HCT116 (cell line): ENCODE data around the gene ZC3H12C. TPM values are rescaled to one million over a fixed set of nuclear protein-coding genes. Genes with fewer than 3 reads are reported as not detected.

Experiments
- ATAC-seq: fragments of 200-7000 bp; cut with Tn5 transposase; 2 replicates; pipeline ENCODE4 v1.9.1; 2020; ENCODE audit warnings: mild to moderate bottlenecking, moderate library complexity
- BruUV-seq: library from RNA; stranded (reverse); fragments of 400-500 nt; replicated peaks from 2 replicates; lab custom pipeline; 2021; lab: Mats Ljungman, UMichigan
- CTCF ChIA-PET: fragments of 300-600 bp; sonication (Branson Sonifier 250); formaldehyde crosslinking; loops from one replicate; lab custom pipeline; 2021; ENCODE audit warnings: antibody characterized with exemption; lab: Charles Lee
- POLR2A ChIA-PET: fragments of 300-600, 350-600 bp; sonication (Branson Sonifier 250); formaldehyde crosslinking; loops from one replicate; lab custom pipeline; 2021; ENCODE audit warnings: antibody characterized with exemption; lab: Charles Lee
- RAD21 ChIA-PET, 2 experiments: fragments of 300-600 bp; sonication (Branson Sonifier 250); formaldehyde crosslinking; loops; one replicate each; lab custom pipeline; 2023; ENCODE audit warnings: low total read pairs in 2 of 2; ENCODE audit not compliant: uncharacterized antibody in 2 of 2, unreplicated experiment in 2 of 2, low non-redundant PET in 1 of 2; lab: Charles Lee
- DNase-seq: peaks from one replicate; pipeline ENCODE4 v3.0.0-alpha.2; 2010; ENCODE audit warnings: low read depth, low spot score
- H2AFZ ChIP-seq: fragments of 200-600 bp; shearing (Covaris generic), sonication (generic); 2 replicates; pipeline ENCODE4 v1.6.1; 2017; ENCODE audit warnings: low read depth, mixed run types, mixed read lengths, antibody characterized with exemption, low read length; ENCODE audit not compliant: poor library complexity, severe bottlenecking
- H3K27ac ChIP-seq: 2 replicates; pipeline ENCODE4 v1.5.1; 2012; ENCODE audit warnings: low read depth, low read length
- H3K27me3 ChIP-seq: fragments of 200-600 bp; sonication (generic); 2 replicates; pipeline ENCODE4 v1.6.1; 2016; ENCODE audit warnings: mixed run types, low read length, mixed read lengths; ENCODE audit not compliant: insufficient read depth
- H3K36me3 ChIP-seq, 2 experiments: fragments of 200-500 bp in 1 of 2; fragments of 200-600 bp in 1 of 2; sonication (Bioruptor generic) in 1 of 2; sonication (generic) in 1 of 2; 2 replicates each; pipeline versions ENCODE4 v1.5.1 to v1.6.1; 2014 to 2016; ENCODE audit warnings: low read length in 2 of 2, inconsistent platforms in 1 of 2, mixed read lengths in 1 of 2, mixed run types in 1 of 2; ENCODE audit not compliant: insufficient read depth in 2 of 2, control insufficient read depth in 1 of 2
- H3K4me1 ChIP-seq, 2 experiments: fragments of 200-600 bp in 1 of 2; sonication (generic) in 1 of 2; 2 replicates each; pipeline versions ENCODE4 v1.5.1 to v1.6.1; 2012 to 2017; ENCODE audit warnings: low read length in 2 of 2, inconsistent platforms in 1 of 2, mild to moderate bottlenecking in 1 of 2, mixed read lengths in 1 of 2, mixed run types in 1 of 2, moderate library complexity in 1 of 2; ENCODE audit not compliant: insufficient read depth in 2 of 2, control insufficient read depth in 1 of 2
- H3K4me2 ChIP-seq: fragments of 200-600 bp; sonication (generic); 2 replicates; pipeline ENCODE4 v1.6.1; 2017; ENCODE audit warnings: mixed run types, low read length, mixed read lengths
- H3K4me3 ChIP-seq, 2 experiments: fragments of 200-600 bp in 1 of 2; sonication (generic) in 1 of 2; replicated peaks in 1 of 2; 2 replicates each; pipeline ENCODE4 v1.5.1; 2011 to 2016; ENCODE audit warnings: low read length in 2 of 2, control low read depth in 1 of 2, low read depth in 1 of 2, mild to moderate bottlenecking in 1 of 2, mixed read lengths in 1 of 2, mixed run types in 1 of 2
- H3K79me2 ChIP-seq: fragments of 200-600 bp; sonication (generic); 2 replicates; pipeline ENCODE4 v1.6.1; 2017; ENCODE audit warnings: mild to moderate bottlenecking, mixed run types, low read length, moderate library complexity, mixed read lengths; ENCODE audit not compliant: insufficient read depth
- H3K9ac ChIP-seq: fragments of 200-600 bp; sonication (generic); 2 replicates; pipeline ENCODE4 v1.6.1; 2016; ENCODE audit warnings: low read length, mixed read lengths
- H3K9me2 ChIP-seq: fragments of 200-600 bp; sonication (generic), shearing (Covaris generic); 2 replicates; pipeline ENCODE4 v1.6.1; 2017; ENCODE audit warnings: mixed run types, mild to moderate bottlenecking, moderate library complexity; ENCODE audit not compliant: insufficient read depth
- H3K9me3 ChIP-seq, 2 experiments: fragments of 200-500 bp in 1 of 2; fragments of 200-600 bp in 1 of 2; sonication (Bioruptor generic) in 1 of 2; sonication (generic) in 1 of 2; 2 replicates each; pipeline ENCODE4 v1.6.1; 2014 to 2017; ENCODE audit warnings: low read length in 2 of 2, mixed read lengths in 2 of 2, inconsistent platforms in 1 of 2, low read depth in 1 of 2, mild to moderate bottlenecking in 1 of 2, mixed run types in 1 of 2, moderate library complexity in 1 of 2; ENCODE audit not compliant: control insufficient read depth in 1 of 2, insufficient read depth in 1 of 2
- H4K20me1 ChIP-seq: fragments of 200-600 bp; sonication (generic), shearing (Covaris generic); 2 replicates; pipeline ENCODE4 v1.6.1; 2017; ENCODE audit warnings: mixed run types, mild to moderate bottlenecking, moderate library complexity; ENCODE audit not compliant: insufficient read depth
- CBX3 ChIP-seq: IDR thresholded peaks from 2 replicates; pipeline ENCODE4 v1.6.1; 2012; ENCODE audit warnings: low read depth
- CEBPB ChIP-seq: IDR thresholded peaks from 2 replicates; pipeline ENCODE4 v1.6.1; 2012; ENCODE audit warnings: low read depth
- EGR1 ChIP-seq: IDR thresholded peaks from 2 replicates; pipeline ENCODE4 v1.6.1; 2012; ENCODE audit warnings: low read depth
- ELF1 ChIP-seq: IDR thresholded peaks from 2 replicates; pipeline ENCODE4 v1.6.1; 2012; ENCODE audit warnings: low read depth, borderline replicate concordance
- EZH2 ChIP-seq: fragments of 200-600 bp; sonication (generic); IDR thresholded peaks from 2 replicates; pipeline ENCODE4 v1.6.1; 2017; ENCODE audit warnings: antibody characterized with exemption, mixed run types
- FOSL1 ChIP-seq: IDR thresholded peaks from 2 replicates; pipeline ENCODE4 v1.6.1; 2012; ENCODE audit warnings: low read depth
- JUND ChIP-seq: IDR thresholded peaks from 2 replicates; pipeline ENCODE4 v1.6.1; 2012
- POLR2A ChIP-seq: IDR thresholded peaks from 2 replicates; pipeline ENCODE4 v1.7.0; 2011; ENCODE audit warnings: borderline replicate concordance; ENCODE audit not compliant: insufficient read depth, insufficient read length; ENCODE audit errors: extremely low read depth
- POLR2AphosphoS5 ChIP-seq: IDR thresholded peaks from 2 replicates; pipeline ENCODE4 v1.6.1; 2011; ENCODE audit warnings: mild to moderate bottlenecking, low read depth, low read length, moderate library complexity
- RAD21 ChIP-seq: IDR thresholded peaks from 2 replicates; pipeline ENCODE4 v1.6.1; 2012; ENCODE audit warnings: low read depth, mild to moderate bottlenecking
- SIN3A ChIP-seq: IDR thresholded peaks from 2 replicates; pipeline ENCODE4 v1.6.1; 2012; ENCODE audit warnings: low read depth
- SRF ChIP-seq: IDR thresholded peaks from 2 replicates; pipeline ENCODE4 v1.6.1; 2012; ENCODE audit warnings: low read depth
- TCF7L2 ChIP-seq: IDR thresholded peaks from 2 replicates; pipeline ENCODE4 v1.7.0; 2011; ENCODE audit warnings: borderline replicate concordance, inconsistent platforms; ENCODE audit not compliant: insufficient read depth, insufficient read length; ENCODE audit errors: extremely low read depth
- YY1 ChIP-seq: IDR thresholded peaks from 2 replicates; pipeline ENCODE4 v1.6.1; 2011; ENCODE audit warnings: low read length, low read depth, moderate library complexity, mild to moderate bottlenecking; ENCODE audit not compliant: insufficient replicate concordance; ENCODE audit errors: extremely low read depth
- ZFX ChIP-seq: fragments of 450-650 bp; IDR thresholded peaks from 2 replicates; pipeline ENCODE4 v1.6.1; 2017
- intact Hi-C: fragments of 100-400 bp; cut with micrococcal nuclease; formaldehyde crosslinking; loops from 2 replicates; pipeline ENCODE4 v1.10.0; 2022
- total RNA-seq: library from RNA; stranded (reverse); gene quantifications from one replicate; pipeline ENCODE4 v1.2.1, GENCODE V29; 2021; ENCODE audit not compliant: unreplicated experiment
- TF ChIP-seq, protein P1 (sequence below), 3 experiments: fragments of 200-600 bp in 1 of 3; sonication (generic) in 1 of 3; IDR thresholded peaks in 2 of 3; conservative IDR thresholded peaks in 1 of 3; 2 replicates each; pipeline ENCODE4 v1.5.1; 2012 to 2017; ENCODE audit warnings: low read depth in 2 of 3, low read length in 2 of 3, antibody characterized with exemption in 1 of 3, borderline replicate concordance in 1 of 3, control low read depth in 1 of 3, mild to moderate bottlenecking in 1 of 3, mixed read lengths in 1 of 3, mixed run types in 1 of 3, moderate library complexity in 1 of 3; ENCODE audit not compliant: insufficient read depth in 1 of 3
- TF ChIP-seq, protein P2 (sequence below): IDR thresholded peaks from 2 replicates; pipeline ENCODE4 v1.6.1; 2012; ENCODE audit warnings: low read depth
- TF ChIP-seq, protein P3 (sequence below): IDR thresholded peaks from 2 replicates; pipeline ENCODE4 v1.6.1; 2012

Gene ZC3H12C
- total RNA-seq, 1 experiment from 2014 or later = 10.2 TPM

DNA sequence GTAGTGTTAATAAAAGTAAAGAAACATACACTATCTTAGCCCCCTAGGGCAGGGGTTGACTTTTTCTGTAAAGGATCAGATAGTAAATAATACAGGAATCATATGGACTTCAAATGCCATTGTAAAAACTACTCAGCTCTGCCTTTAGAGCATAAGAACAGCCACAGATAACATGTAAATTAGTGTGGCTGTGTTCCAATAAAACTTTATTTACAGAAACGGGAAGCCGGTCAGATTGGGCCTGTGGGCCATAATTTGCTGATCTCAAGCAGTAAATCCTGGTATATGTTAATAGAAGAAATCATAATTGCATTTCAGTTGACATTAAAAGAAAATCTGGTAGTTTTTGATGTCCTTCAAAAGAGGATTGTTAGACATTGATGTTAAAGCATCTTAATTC, 76.5 kb downstream of the ZC3H12C start:
- POLR2A ChIA-PET = no interaction called here
- RAD21 ChIA-PET = no interaction called here

More for the DNA sequence above, 76.5 kb downstream of the ZC3H12C start:
- Histone ChIP-seq H3K4me3 (no peak overlapping the region), H3K4me1 (peaks cover 3 to 16% of the 10 kb centered on the region in 2 experiments; a peak in 3 of 4 replicates), H3K27ac (no peak overlapping the region), H3K9me2 (no peaks in the 10 kb centered on the region), H3K27me3 (no peaks in the 10 kb centered on the region), H2AFZ (no peak overlapping the region), H4K20me1 (no peaks in the 10 kb centered on the region), H3K36me3 (no peaks in the 10 kb centered on the region), H3K9ac (no peak overlapping the region), H3K79me2 (no peaks in the 10 kb centered on the region), H3K9me3 (no peaks in the 10 kb centered on the region), H3K4me2 (no peak overlapping the region)
- DNase-seq = no peak
- intact Hi-C loops = no loop called here
- no peak for ATAC-seq
- CTCF ChIA-PET = interaction anchor here (0.6 kb wide), 1 partner anchor 77 kb away, joined by 3 read pairs; no protein-coding TSS in a partner anchor
- TF ChIP-seq ELF1 (no peak), ZFX (no peak), POLR2A (no peak), EGR1 (no peak), CEBPB (no peak), EZH2 (no peak), TCF7L2 (no peak), CBX3 (no peak), SRF (no peak), SIN3A (no peak), JUND (no peak), POLR2AphosphoS5 (no peak), YY1 (no peak), FOSL1 (no peak), RAD21 (no peak)
- TF ChIP-seq, protein P1, sequence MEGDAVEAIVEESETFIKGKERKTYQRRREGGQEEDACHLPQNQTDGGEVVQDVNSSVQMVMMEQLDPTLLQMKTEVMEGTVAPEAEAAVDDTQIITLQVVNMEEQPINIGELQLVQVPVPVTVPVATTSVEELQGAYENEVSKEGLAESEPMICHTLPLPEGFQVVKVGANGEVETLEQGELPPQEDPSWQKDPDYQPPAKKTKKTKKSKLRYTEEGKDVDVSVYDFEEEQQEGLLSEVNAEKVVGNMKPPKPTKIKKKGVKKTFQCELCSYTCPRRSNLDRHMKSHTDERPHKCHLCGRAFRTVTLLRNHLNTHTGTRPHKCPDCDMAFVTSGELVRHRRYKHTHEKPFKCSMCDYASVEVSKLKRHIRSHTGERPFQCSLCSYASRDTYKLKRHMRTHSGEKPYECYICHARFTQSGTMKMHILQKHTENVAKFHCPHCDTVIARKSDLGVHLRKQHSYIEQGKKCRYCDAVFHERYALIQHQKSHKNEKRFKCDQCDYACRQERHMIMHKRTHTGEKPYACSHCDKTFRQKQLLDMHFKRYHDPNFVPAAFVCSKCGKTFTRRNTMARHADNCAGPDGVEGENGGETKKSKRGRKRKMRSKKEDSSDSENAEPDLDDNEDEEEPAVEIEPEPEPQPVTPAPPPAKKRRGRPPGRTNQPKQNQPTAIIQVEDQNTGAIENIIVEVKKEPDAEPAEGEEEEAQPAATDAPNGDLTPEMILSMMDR (IDR thresholded peaks at IDR 0.05 in 2 of 3, conservative IDR thresholded peaks at IDR 0.05 in 1 of 3; ENCODE audit: borderline replicate concordance in 1 of 3, insufficient read depth in 1 of 3, low read depth in 2 of 3, low read length in 2 of 3) = no peak
- TF ChIP-seq, protein P2, sequence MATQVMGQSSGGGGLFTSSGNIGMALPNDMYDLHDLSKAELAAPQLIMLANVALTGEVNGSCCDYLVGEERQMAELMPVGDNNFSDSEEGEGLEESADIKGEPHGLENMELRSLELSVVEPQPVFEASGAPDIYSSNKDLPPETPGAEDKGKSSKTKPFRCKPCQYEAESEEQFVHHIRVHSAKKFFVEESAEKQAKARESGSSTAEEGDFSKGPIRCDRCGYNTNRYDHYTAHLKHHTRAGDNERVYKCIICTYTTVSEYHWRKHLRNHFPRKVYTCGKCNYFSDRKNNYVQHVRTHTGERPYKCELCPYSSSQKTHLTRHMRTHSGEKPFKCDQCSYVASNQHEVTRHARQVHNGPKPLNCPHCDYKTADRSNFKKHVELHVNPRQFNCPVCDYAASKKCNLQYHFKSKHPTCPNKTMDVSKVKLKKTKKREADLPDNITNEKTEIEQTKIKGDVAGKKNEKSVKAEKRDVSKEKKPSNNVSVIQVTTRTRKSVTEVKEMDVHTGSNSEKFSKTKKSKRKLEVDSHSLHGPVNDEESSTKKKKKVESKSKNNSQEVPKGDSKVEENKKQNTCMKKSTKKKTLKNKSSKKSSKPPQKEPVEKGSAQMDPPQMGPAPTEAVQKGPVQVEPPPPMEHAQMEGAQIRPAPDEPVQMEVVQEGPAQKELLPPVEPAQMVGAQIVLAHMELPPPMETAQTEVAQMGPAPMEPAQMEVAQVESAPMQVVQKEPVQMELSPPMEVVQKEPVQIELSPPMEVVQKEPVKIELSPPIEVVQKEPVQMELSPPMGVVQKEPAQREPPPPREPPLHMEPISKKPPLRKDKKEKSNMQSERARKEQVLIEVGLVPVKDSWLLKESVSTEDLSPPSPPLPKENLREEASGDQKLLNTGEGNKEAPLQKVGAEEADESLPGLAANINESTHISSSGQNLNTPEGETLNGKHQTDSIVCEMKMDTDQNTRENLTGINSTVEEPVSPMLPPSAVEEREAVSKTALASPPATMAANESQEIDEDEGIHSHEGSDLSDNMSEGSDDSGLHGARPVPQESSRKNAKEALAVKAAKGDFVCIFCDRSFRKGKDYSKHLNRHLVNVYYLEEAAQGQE = no peak
- TF ChIP-seq, protein P3, sequence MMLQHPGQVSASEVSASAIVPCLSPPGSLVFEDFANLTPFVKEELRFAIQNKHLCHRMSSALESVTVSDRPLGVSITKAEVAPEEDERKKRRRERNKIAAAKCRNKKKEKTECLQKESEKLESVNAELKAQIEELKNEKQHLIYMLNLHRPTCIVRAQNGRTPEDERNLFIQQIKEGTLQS = no peak
- BruUV-seq = no TSS peak
